ENCODE measurements around the gene UQCC2. TPM values are rescaled to one million over a fixed set of nuclear protein-coding genes. Genes with fewer than 3 reads are reported as not detected.

The UQCC2 gene
- total and polyA plus RNA-seq, 2 of the 8 experiments (the other 6 are each of a cell fraction or from before 2014, with no cell fraction given), result 52.1 to 104 TPM

- TF ChIP-seq HDAC6 (IDR thresholded peaks at IDR 0.05; ENCODE audit: low read depth, low read length), result no peak
Measured at GRCh38 chr6:33683051-33683571, 28.4 kb downstream of the UQCC2 start (continued).
